Measurements from ENCODE around the gene FOSL1.

DNA sequence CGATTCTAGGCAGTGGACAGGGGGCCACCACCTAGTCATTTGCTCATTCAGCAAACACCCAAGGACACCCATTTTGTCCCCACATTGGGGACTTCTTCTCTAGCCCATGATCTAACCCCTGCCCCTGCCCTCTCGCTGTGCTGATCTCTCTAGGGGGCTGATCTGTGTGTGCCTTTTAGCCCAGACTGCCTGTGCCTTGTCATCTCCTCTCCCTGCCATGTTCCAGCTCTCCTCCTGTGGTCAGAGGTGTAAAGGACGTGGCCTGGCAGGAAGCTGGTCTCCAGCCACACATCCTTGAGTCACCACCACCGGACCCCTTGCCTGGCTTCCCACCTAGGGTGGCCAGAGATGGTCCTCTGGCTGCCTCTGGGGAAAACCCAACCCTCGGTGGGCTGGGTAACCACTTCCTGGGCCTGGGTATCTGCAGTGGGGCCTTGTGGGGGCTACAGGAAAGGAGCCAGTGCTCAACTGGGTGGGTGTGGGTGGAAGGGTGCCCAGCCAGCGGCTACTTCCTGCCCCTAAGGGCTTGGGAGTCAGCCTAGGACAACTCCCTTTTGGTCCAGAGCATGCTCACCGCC is 19.3 kb downstream of the FOSL1 start:
- TF ChIP-seq POLR2A (IDR thresholded peaks at IDR 0.05; ENCODE audit: low read depth, low read length) (no peak; the same call in 1 of the 2 replicates), POLR2AphosphoS5 (IDR thresholded peaks at IDR 0.05; ENCODE audit: low read depth, low read length) (no peak)

Data from GM12892 (cell line).